Gastroesophageal sphincter (tissue), 3 donors: ENCODE data around the gene EPC2.

Source experiments
- CTCF ChIP-seq, 4 experiments: fragments of 200-600 bp in 2 of 4; fragments of 450-650 bp in 2 of 4; sonication (generic) in 1 of 4; IDR thresholded peaks; one replicate each; pipeline ENCODE4 v1.5.1; 2017 to 2019; ENCODE audit warnings: antibody characterized with exemption in 4 of 4, mild to moderate bottlenecking in 2 of 4, moderate library complexity in 2 of 4
- POLR2A ChIP-seq, 2 donors: fragments of 450-650 bp; IDR thresholded peaks; one replicate each; pipeline ENCODE4 v1.6.1; 2017; ENCODE audit warnings: antibody characterized with exemption in 2 of 2, mild to moderate bottlenecking in 2 of 2, moderate library complexity in 1 of 2
- POLR2AphosphoS5 ChIP-seq: sonication (generic); formaldehyde crosslinking; IDR thresholded peaks from one replicate; pipeline ENCODE4 v1.6.1; 2017; ENCODE audit warnings: antibody characterized with exemption

- TF ChIP-seq CTCF (IDR thresholded peaks at IDR 0.05), result no peak
- TF ChIP-seq POLR2AphosphoS5, result no peak
- TF ChIP-seq POLR2A (IDR thresholded peaks at IDR 0.05), result no peak
Observed at GRCh38 chr2:148640767-148641166, 3.8 kb upstream of the EPC2 start.
